Kidney (tissue), 14 donors: ENCODE data around the gene PRR36. TPM values are rescaled to one million over a fixed set of nuclear protein-coding genes. Genes with fewer than 3 reads are reported as not detected.
"Not testable (repeated sequence)": the region's sequence is repeated elsewhere in the genome, so short reads cannot be mapped to it uniquely, and the experiment has no call there.

ENCODE experiments used
- DNase-seq, 5 donors: peaks; one replicate each; pipeline ENCODE4 v3.0.0-alpha.2; 2013 to 2020
- FAIRE-seq: peaks from 2 replicates; lab custom pipeline; 2012; peaks lifted over from hg19 to GRCh38; lab: Jason Lieb, UNC
- H3K27ac ChIP-seq, 2 donors: one replicate each; pipeline ENCODE4 v1.7.0; 2013; ENCODE audit warnings: low read depth in 2 of 2, low read length in 2 of 2, inconsistent platforms in 1 of 2
- H3K27me3 ChIP-seq: one replicate; pipeline ENCODE4 v1.7.1; 2013; ENCODE audit warnings: low read length, inconsistent platforms; ENCODE audit not compliant: control insufficient read depth, insufficient read depth
- H3K36me3 ChIP-seq, 3 donors: one replicate each; pipeline versions ENCODE4 v1.7.0 to v1.7.1; 2013; ENCODE audit warnings: low read length in 3 of 3, control low read depth in 1 of 3, inconsistent platforms in 1 of 3; ENCODE audit not compliant: insufficient read depth in 3 of 3, control insufficient read depth in 2 of 3
- H3K4me1 ChIP-seq, 3 donors: one replicate each; pipeline versions ENCODE4 v1.7.0 to v1.7.1; 2013; ENCODE audit warnings: low read length in 3 of 3, inconsistent platforms in 1 of 3, low read depth in 1 of 3; ENCODE audit not compliant: control insufficient read depth in 2 of 3, insufficient read depth in 2 of 3
- H3K4me3 ChIP-seq, 3 donors: one replicate each; pipeline versions ENCODE4 v1.7.0 to v1.8.1; 2013; ENCODE audit warnings: low read length in 3 of 3, control low read depth in 1 of 3, inconsistent platforms in 1 of 3
- H3K9ac ChIP-seq, 3 donors: one replicate each; pipeline versions ENCODE4 v1.7.0 to v1.7.1; 2013; ENCODE audit warnings: low read length in 3 of 3, control low read depth in 1 of 3, inconsistent platforms in 1 of 3
- H3K9me3 ChIP-seq, 3 donors: one replicate each; pipeline versions ENCODE4 v1.7.0 to v1.7.1; 2013; ENCODE audit warnings: low read length in 3 of 3, control low read depth in 1 of 3, inconsistent platforms in 1 of 3; ENCODE audit not compliant: control insufficient read depth in 2 of 3, insufficient read depth in 1 of 3
- CTCF ChIP-seq: IDR thresholded peaks from 3 replicates; pipeline ENCODE4 v1.5.1; 2012; ENCODE audit warnings: mild to moderate bottlenecking, moderate library complexity, borderline replicate concordance; ENCODE audit not compliant: insufficient read depth; ENCODE audit errors: extremely low read depth
- intact Hi-C: fragments of 100-400 bp; cut with DNase I; formaldehyde crosslinking; loops from one replicate; pipeline ENCODE4 v1.11.1; 2022
- polyA plus RNA-seq: library from polyadenylated mRNA; stranded (reverse); fragments of 350-450 nt; fragmentation: Illumina TruSeq; extraction: RNeasy Lipid Tissue Mini Kit (QIAGEN cat#74804); gene quantifications from one replicate; pipeline ENCODE4 v1.2.3, GENCODE V29; 2014; ENCODE audit warnings: low read depth, low replicate concordance; ENCODE audit not compliant: insufficient read depth
- total RNA-seq: library from RNA; stranded (reverse); fragmentation: NEBNext Ultra II Directional; extraction: Animal tissue kit (Norgen Biotek cat#: 25700); gene quantifications from one replicate; pipeline ENCODE4 v1.2.1, GENCODE V29; 2021
- donor health status: control.
- donor health status: control.
- donor health status: control.
- donor health status: control.
- donor health status: control.
- donor health status: DM: yes; HTN: yes; CAD: no.
- donor health status: Normal renal cell carcinoma (clear cell type).

Gene PRR36
- total and polyA plus RNA-seq, 2 donors from 2014 or later = 1.1 to 4.2 TPM

- Histone ChIP-seq H3K9me3 (no peaks in the 10 kb centered on the region), H3K4me3 (peak within 1 kb of the TSS; percentile 71 to 79 (median 71)), H3K27ac (peak within 1 kb of the TSS; percentile 52 to 84), H3K36me3 (peaks cover 0 to 11% (median 0%) of the 10 kb centered on the region in 3 donors), H3K4me1 (peaks cover 0 to 29% (median 6%) of the 10 kb centered on the region in 3 donors), H3K27me3 (peaks cover 15% of the 10 kb centered on the region), H3K9ac (peak within 1 kb of the TSS in 2 of 3 donors; percentile 57 to 63)
- no peak for FAIRE-seq
- no peak for TF ChIP-seq CTCF
- intact Hi-C loops = no loop called here
- peak; percentile 94 to 99 (median 98) for DNase-seq
These were observed 45.7 kb upstream of the PRR36 start, which contains the start of gene SNAPC2 for GRCh38 chr19:7919610-7920518. SNAPC2 (plus strand) TSS chr19:7920338; CDS start chr19:7920367, 29 bp downstream.

DNA sequence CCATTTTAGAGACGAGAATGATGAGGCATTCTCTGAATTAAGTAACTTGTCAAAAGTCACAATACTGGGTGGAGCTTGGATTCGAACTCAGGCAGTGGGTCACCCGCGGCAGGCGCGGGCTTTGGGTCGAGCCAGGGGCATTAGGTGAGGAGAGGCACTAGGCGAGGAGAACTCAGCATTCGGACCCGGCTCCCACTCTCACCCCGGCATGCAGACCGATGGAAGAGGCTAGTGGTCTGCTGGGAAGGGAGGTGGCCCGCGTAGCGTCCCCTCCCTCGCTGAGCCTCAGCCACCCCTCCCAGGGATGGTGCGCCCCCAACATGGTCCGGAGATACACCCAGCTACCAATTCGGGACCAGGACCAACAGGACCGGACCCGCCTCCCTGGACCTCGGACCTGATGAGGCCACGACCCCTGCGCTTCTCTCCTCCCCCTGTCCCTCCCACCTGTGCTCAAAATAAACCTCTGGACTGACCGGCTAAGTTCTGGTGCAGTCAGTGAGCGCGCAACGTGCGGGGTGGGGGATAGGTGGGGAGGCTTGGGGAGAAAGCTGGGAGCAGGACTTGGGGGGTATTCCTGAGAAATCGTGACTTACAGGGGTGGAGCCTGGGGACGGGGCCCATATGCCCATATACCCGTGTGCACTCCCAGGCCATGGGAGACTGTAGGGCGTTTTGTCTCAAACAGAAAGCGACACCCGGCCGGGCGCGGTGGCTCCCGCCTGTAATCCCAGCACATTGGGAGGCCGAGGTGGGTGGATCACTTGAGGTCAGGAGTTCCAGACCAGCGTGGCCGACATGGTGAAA, 44.6 kb upstream of the PRR36 start:
- peak overlapping the region; percentile 13 to 52 for H3K27ac ChIP-seq
- peaks cover 0 to 29% (median 6%) of the 10 kb centered on the region in 3 donors for H3K4me1 ChIP-seq
- H3K9ac ChIP-seq = peak overlapping the region in 1 of 3 donors; percentile 63
- intact Hi-C loops = no loop called here
- H3K9me3 ChIP-seq = no peaks in the 10 kb centered on the region
- TF ChIP-seq CTCF = no peak
- FAIRE-seq (no peak), DNase-seq (peak in 2 of 5 donors; percentile 79 to 82)
- H3K36me3 ChIP-seq = peaks cover 0 to 11% (median 0%) of the 10 kb centered on the region in 3 donors
- peak overlapping the region in 2 of 3 donors; percentile 71 for H3K4me3 ChIP-seq
- peaks cover 15% of the 10 kb centered on the region for H3K27me3 ChIP-seq

DNA sequence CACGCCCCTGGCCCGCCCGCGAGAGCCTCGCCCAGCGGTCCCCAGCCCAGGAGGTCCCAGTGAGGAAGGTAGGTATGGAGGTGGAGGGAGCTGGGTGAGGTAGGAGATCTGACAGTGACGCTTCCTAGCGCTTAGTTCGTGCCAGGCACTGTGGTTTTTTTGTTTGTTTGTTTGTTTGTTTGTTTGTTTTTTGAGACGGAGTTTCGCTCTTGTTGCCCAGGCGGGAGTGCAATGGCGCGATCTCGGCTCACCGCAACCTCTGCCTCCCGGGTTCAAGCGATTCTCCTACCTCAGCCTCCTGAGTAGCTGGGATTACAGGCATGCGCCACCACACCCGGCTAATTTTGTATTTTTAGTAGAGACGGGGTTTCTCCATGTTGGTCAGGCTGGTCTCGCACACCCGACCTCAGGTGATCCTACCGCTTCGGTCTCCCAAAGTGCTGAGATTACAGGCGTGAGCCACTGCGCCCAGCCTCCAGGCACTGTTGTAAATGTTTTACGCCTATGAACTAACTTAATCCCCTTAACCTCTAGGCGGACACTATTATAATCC, 43.9 kb upstream of the PRR36 start:
- not testable (repeated sequence) for H3K27ac ChIP-seq, FAIRE-seq

More for the DNA sequence above, 43.9 kb upstream of the PRR36 start:
- Histone ChIP-seq H3K4me3 (peak overlapping the region in 1 of 3 donors; percentile 71), H3K36me3 (peaks cover 0 to 11% (median 0%) of the 10 kb centered on the region in 3 donors), H3K4me1 (peaks cover 0 to 29% (median 6%) of the 10 kb centered on the region in 3 donors), H3K27me3 (peaks cover 15% of the 10 kb centered on the region)
- H3K9me3 ChIP-seq, H3K9ac ChIP-seq, DNase-seq, intact Hi-C loops: not testable (repeated sequence)
